ENCODE measurements around the gene NLGN1. TPM values are rescaled to one million over a fixed set of nuclear protein-coding genes. Genes with fewer than 3 reads are reported as not detected.
"Not testable (repeated sequence)": the region's sequence is repeated elsewhere in the genome, so short reads cannot be mapped to it uniquely, and the experiment has no call there.

NLGN1 gene
- total RNA-seq, 1 donor: 0.10 TPM

- no peaks in the 10 kb centered on the region for H3K27me3 ChIP-seq (ENCODE audit: insufficient read depth, low read length)
- H3K4me3 ChIP-seq (ENCODE audit: low read length): no peak overlapping the region
- H3K9me3 ChIP-seq (ENCODE audit: low read depth, low read length): no peaks in the 10 kb centered on the region
- no peaks in the 10 kb centered on the region for H3K4me1 ChIP-seq (ENCODE audit: insufficient read depth, low read length)
Measured at GRCh38 chr3:173567997-173568396, 170.5 kb downstream of the NLGN1 start.

- H3K4me1 ChIP-seq (ENCODE audit: insufficient read depth, low read length): no peaks in the 10 kb centered on the region
- no peak overlapping the region for H3K4me3 ChIP-seq (ENCODE audit: low read length)
- H3K9me3 ChIP-seq (ENCODE audit: low read depth, low read length): no peaks in the 10 kb centered on the region
- no peaks in the 10 kb centered on the region for H3K27me3 ChIP-seq (ENCODE audit: insufficient read depth, low read length)
Measured at GRCh38 chr3:173568623-173569022, 171.1 kb downstream of the NLGN1 start.

- H3K4me3 ChIP-seq (ENCODE audit: low read length): no peak overlapping the region
- H3K9me3 ChIP-seq (ENCODE audit: low read depth, low read length): no peaks in the 10 kb centered on the region
- H3K27me3 ChIP-seq (ENCODE audit: insufficient read depth, low read length): peaks cover 37% of the 10 kb centered on the region
- H3K4me1 ChIP-seq (ENCODE audit: insufficient read depth, low read length): no peaks in the 10 kb centered on the region
Measured at GRCh38 chr3:173583496-173583895, 186.0 kb downstream of the NLGN1 start.

DNA sequence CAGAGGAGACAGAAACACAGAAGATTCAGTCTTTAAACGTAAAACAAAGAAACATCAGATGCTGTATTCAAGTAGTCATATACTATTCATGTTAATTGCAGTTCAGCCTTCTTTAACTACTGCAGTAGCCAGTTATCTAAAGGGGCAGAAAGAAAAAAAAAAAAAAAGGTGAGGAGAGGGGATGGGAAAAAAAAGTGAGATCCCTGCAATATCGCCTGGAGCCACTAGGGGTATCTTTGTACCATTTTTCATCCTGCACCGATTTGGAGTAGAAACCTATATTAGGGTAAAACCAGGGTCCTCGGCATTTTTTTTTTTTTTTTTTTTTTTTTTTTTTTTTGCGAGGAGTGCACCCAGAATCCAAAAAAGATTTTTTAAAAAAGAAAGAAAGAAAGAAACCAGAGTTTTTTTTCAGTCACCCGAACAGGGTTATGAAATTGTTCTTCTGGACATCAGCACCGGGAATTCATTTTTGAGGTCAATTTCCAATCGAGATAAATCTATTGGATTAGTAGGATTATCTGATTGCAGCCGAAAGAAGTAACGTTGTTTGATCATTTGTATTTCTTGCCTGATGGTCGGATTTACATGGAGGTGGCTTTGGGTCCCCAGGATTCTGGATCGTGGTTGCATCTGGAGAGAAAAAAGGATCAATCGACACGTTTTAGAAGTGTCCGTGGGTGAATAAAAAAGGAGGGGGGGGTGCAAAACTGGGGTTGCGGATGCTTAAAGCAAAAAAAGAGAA, 186.7 kb downstream of the NLGN1 start:
- H3K9me3 ChIP-seq (ENCODE audit: low read depth, low read length): no peaks in the 10 kb centered on the region
- H3K4me3 ChIP-seq (ENCODE audit: low read length): no peak overlapping the region
- peaks cover 37% of the 10 kb centered on the region for H3K27me3 ChIP-seq (ENCODE audit: insufficient read depth, low read length)
- no peaks in the 10 kb centered on the region for H3K4me1 ChIP-seq (ENCODE audit: insufficient read depth, low read length)

DNA sequence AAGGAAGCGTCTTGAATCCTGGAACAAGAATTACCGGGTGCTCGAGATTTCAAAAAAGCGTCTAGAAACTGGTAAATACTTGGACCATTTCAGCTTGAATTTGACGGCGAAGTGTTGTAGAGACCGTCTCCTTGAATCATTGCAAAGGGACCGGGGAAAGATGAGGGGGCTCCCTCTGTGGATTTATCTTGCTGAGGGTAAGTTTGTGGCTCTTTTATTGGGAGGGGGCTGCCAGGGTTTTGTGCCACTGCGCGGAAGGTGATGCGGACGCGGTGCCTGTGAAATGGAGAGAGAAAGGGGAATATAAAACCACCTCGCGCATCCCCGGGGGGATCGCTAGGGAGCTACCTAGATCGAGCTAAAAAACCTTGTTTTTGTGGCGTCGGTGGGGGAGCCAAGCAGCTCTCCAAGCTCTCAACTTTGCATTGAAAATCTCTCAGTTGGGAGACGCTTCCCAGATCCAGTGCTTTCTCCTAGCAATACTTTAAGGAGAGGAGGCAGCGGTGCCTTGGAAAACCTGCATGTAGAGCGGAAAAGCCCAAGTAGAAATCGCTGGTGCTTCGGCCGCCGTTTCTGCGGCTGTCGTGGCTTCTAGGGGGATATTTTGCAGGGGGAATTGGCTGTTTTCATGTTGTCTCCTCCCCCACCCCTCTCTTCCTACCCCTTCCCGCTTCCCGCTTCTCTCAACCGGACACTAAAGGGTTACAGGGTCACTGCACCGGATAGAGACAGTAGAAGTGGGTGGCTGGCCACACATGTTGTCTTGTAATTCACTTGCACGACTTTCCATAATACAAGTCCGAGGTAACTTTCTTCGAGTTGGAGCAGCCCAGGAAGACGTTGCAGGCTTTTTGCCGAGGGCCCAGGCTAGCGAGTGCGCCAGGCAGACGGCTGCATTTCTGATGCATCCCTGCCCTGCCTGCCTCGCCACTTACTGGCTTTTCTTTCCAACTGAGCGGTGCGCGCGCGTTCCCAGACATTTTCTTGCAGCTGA, 187.6 kb downstream of the NLGN1 start:
- Histone ChIP-seq H3K4me3 (ENCODE audit: low read length) (no peak overlapping the region), H3K9me3 (ENCODE audit: low read depth, low read length) (no peaks in the 10 kb centered on the region), H3K27me3 (ENCODE audit: insufficient read depth, low read length) (peaks cover 37% of the 10 kb centered on the region), H3K4me1 (ENCODE audit: insufficient read depth, low read length) (no peaks in the 10 kb centered on the region)

DNA sequence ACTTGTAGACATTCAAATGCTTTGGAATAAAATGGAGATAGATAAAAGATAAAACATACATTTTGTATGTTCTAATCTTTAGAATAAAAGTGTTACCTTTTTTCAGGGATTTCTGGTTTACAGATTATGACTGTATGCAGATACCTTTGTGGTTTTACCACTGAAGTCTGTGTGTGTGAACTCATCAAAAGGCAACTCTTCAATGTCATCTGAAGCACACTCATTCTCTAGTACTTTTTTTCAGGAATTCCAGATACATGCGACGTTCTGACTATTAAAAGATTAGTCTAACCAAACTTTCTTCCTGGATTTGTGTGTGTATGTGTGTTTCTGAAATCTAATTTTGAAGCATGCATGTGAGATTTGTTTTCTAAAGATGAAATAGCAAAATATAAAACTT, 188.6 kb downstream of the NLGN1 start:
- H3K4me1 ChIP-seq (ENCODE audit: insufficient read depth, low read length): no peaks in the 10 kb centered on the region
- peaks cover 37% of the 10 kb centered on the region for H3K27me3 ChIP-seq (ENCODE audit: insufficient read depth, low read length)
- no peaks in the 10 kb centered on the region for H3K9me3 ChIP-seq (ENCODE audit: low read depth, low read length)
- no peak overlapping the region for H3K4me3 ChIP-seq (ENCODE audit: low read length)

DNA sequence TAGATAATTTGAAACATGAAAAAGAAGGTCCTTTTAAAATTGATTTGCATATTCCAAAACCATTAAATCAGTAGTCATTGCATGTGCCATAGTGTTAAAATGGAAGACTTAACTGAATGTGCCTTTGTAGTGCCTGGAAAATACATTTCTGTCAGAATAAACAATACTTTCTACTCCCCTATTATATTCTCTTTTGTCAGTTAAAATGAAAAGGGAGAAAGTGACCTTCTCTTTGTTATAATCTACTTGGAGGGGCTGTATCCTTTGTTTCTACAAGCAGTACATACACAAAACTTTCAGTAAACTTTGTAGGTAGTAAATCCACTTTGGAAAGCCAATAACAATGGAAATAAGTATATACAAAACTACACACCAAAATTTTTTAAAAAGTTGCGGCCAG, 189.5 kb downstream of the NLGN1 start:
- Histone ChIP-seq H3K27me3 (ENCODE audit: insufficient read depth, low read length) (peaks cover 37% of the 10 kb centered on the region), H3K4me3 (ENCODE audit: low read length) (no peak overlapping the region), H3K4me1 (ENCODE audit: insufficient read depth, low read length) (no peaks in the 10 kb centered on the region), H3K9me3 (ENCODE audit: low read depth, low read length) (no peaks in the 10 kb centered on the region)

- H3K4me3 ChIP-seq (ENCODE audit: low read length): no peak overlapping the region
- H3K9me3 ChIP-seq (ENCODE audit: low read depth, low read length): no peaks in the 10 kb centered on the region
- peaks cover 33% of the 10 kb centered on the region for H3K27me3 ChIP-seq (ENCODE audit: insufficient read depth, low read length)
- H3K4me1 ChIP-seq (ENCODE audit: insufficient read depth, low read length): no peaks in the 10 kb centered on the region
Measured at GRCh38 chr3:173588556-173588955, 191.0 kb downstream of the NLGN1 start.

- Histone ChIP-seq H3K27me3 (ENCODE audit: insufficient read depth, low read length) (peaks cover 28% of the 10 kb centered on the region), H3K9me3 (ENCODE audit: low read depth, low read length) (no peaks in the 10 kb centered on the region), H3K4me1 (ENCODE audit: insufficient read depth, low read length) (no peaks in the 10 kb centered on the region), H3K4me3 (ENCODE audit: low read length) (no peak overlapping the region)
Measured at GRCh38 chr3:173589116-173589515, 191.6 kb downstream of the NLGN1 start.

GRCh38 chr3:173591401-173591800, 193.9 kb downstream of the NLGN1 start:
- no peak overlapping the region for H3K4me3 ChIP-seq (ENCODE audit: low read length)
- H3K9me3 ChIP-seq (ENCODE audit: low read depth, low read length): no peaks in the 10 kb centered on the region
- H3K27me3 ChIP-seq (ENCODE audit: insufficient read depth, low read length): peaks cover 5% of the 10 kb centered on the region
- no peaks in the 10 kb centered on the region for H3K4me1 ChIP-seq (ENCODE audit: insufficient read depth, low read length)

DNA sequence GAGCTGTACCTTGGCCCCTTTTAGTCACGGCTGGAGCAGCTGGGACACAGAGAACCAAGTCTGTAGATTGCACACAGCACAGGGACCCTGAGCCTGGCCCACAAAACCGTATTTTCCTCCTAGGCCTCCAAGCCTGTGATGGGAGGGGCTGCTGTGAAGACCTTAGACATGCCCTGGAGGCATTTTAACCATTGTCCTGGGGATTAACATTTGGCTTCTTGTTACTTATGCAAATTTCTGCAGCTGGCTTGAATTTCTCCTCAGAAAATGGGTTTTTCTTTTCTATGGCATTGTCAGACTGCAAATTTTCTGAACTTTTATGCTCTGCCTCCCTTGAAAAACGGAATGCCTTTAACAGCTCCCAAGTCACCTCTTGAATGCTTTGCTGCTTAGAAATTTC, 197.3 kb downstream of the NLGN1 start:
- H3K4me1 ChIP-seq (ENCODE audit: insufficient read depth, low read length); H3K4me3 ChIP-seq (ENCODE audit: low read length); H3K27me3 ChIP-seq (ENCODE audit: insufficient read depth, low read length); H3K9me3 ChIP-seq (ENCODE audit: low read depth, low read length): not testable (repeated sequence)

DNA sequence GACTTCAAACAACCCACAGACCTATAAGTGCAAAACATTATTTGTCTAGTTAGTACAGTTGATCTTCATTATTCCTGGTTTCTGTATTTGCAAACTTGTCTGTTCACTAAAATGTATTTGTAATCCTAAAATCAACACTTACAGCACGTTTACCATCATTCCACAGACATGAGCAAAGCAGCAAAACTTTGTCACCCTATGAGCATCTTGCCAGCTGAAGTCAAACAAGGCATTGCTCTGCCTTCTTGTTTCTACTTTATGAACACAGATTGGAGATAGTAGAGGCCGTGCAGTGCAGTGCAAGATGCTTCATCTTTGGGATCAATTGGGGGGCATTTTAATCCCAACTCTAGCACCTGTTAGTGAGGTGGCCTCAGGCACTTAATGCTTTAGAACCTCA, 202.1 kb downstream of the NLGN1 start:
- H3K4me1 ChIP-seq (ENCODE audit: insufficient read depth, low read length): no peaks in the 10 kb centered on the region
- H3K4me3 ChIP-seq (ENCODE audit: low read length): no peak overlapping the region
- no peaks in the 10 kb centered on the region for H3K9me3 ChIP-seq (ENCODE audit: low read depth, low read length)
- no peaks in the 10 kb centered on the region for H3K27me3 ChIP-seq (ENCODE audit: insufficient read depth, low read length)

GRCh38 chr3:173614522-173614921, 217.0 kb downstream of the NLGN1 start:
- H3K27me3 ChIP-seq (ENCODE audit: insufficient read depth, low read length): no peaks in the 10 kb centered on the region
- H3K4me1 ChIP-seq (ENCODE audit: insufficient read depth, low read length): no peaks in the 10 kb centered on the region
- no peak overlapping the region for H3K4me3 ChIP-seq (ENCODE audit: low read length)
- no peaks in the 10 kb centered on the region for H3K9me3 ChIP-seq (ENCODE audit: low read depth, low read length)

DNA sequence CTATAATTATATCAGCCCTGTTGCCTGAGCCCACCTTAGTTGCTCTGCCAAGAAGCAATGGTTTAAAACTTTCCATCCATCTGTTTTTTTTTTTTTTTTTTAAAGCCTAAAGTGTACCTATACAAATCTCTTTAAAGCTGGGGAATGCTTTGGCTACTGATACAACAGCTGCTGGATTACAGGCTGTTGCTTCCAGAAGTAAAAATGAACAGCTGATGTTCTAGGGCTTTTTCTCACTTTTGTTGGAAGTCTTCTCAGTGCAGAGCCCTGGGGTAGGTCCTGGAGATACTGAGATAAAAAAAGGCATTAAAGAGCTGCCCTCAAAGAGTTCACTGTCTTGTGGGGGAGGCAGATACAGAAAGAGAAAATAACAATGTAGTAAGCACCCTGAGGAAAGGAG, 218.1 kb downstream of the NLGN1 start:
- Histone ChIP-seq H3K27me3 (ENCODE audit: insufficient read depth, low read length) (no peaks in the 10 kb centered on the region), H3K4me1 (ENCODE audit: insufficient read depth, low read length) (no peaks in the 10 kb centered on the region), H3K9me3 (ENCODE audit: low read depth, low read length) (no peaks in the 10 kb centered on the region), H3K4me3 (ENCODE audit: low read length) (no peak overlapping the region)

GRCh38 chr3:173617490-173617889, 219.9 kb downstream of the NLGN1 start:
- Histone ChIP-seq H3K4me3 (ENCODE audit: low read length) (no peak overlapping the region), H3K9me3 (ENCODE audit: low read depth, low read length) (no peaks in the 10 kb centered on the region), H3K27me3 (ENCODE audit: insufficient read depth, low read length) (no peaks in the 10 kb centered on the region), H3K4me1 (ENCODE audit: insufficient read depth, low read length) (no peaks in the 10 kb centered on the region)
